Epithelial cell of esophagus (primary cell): ENCODE measurements around the gene BTBD19.
"Not testable (repeated sequence)": the region's sequence is repeated elsewhere in the genome, so short reads cannot be mapped to it uniquely, and the experiment has no call there.

ENCODE experiments used
- DNase-seq: peaks from one replicate; pipeline ENCODE4 v3.0.0; 2010; ENCODE audit warnings: low read depth
- H3K4me3 ChIP-seq: 2 replicates; pipeline ENCODE4 v1.5.1; 2011; ENCODE audit warnings: mild to moderate bottlenecking, low read length, control low read depth
- CTCF ChIP-seq: IDR thresholded peaks from 2 replicates; pipeline ENCODE4 v1.5.1; 2011; ENCODE audit warnings: low read depth, mild to moderate bottlenecking, low read length, control low read depth, inconsistent platforms; ENCODE audit not compliant: insufficient read depth; ENCODE audit errors: missing control alignments

BTBD19 gene

GRCh38 chr1:44832056-44832705, 23.9 kb downstream of the BTBD19 start:
- no peak overlapping the region for H3K4me3 ChIP-seq
- TF ChIP-seq CTCF: no peak
- DNase-seq: no peak

- no peak overlapping the region for H3K4me3 ChIP-seq
- TF ChIP-seq CTCF: no peak
- DNase-seq: no peak
These were observed 26.0 kb downstream of the BTBD19 start for GRCh38 chr1:44834328-44834727.

- peak; percentile 85 for DNase-seq
- peak; percentile 93 for TF ChIP-seq CTCF
- no peak overlapping the region for H3K4me3 ChIP-seq
These were observed 27.7 kb downstream of the BTBD19 start for GRCh38 chr1:44835738-44836675.

- not testable (repeated sequence) for DNase-seq, H3K4me3 ChIP-seq
These were observed 30.0 kb downstream of the BTBD19 start for GRCh38 chr1:44838294-44838693.

GRCh38 chr1:44839576-44839975, 31.3 kb downstream of the BTBD19 start:
- no peak overlapping the region for H3K4me3 ChIP-seq
- no peak for TF ChIP-seq CTCF
- no peak for DNase-seq

- peak overlapping the region; percentile 35 for H3K4me3 ChIP-seq
- no peak for TF ChIP-seq CTCF
- DNase-seq: no peak
These were observed 34.2 kb downstream of the BTBD19 start for GRCh38 chr1:44842486-44842861.

GRCh38 chr1:44842862-44843655, 34.7 kb downstream of the BTBD19 start, which contains the start of gene PTCH2:
Gene PTCH2 (minus strand): TSS chr1:44843253. CDS start chr1:44842932, 321 bp downstream.
- DNase-seq: peak; percentile 39

More at GRCh38 chr1:44842862-44843655, 34.7 kb downstream of the BTBD19 start, which contains the start of gene PTCH2:
- TF ChIP-seq CTCF: no peak
- H3K4me3 ChIP-seq: peak within 1 kb of the TSS; percentile 35
